Mesendoderm (in vitro differentiated cells): Measurements from ENCODE around the gene ANKRD13A.
"Not testable (repeated sequence)": the region's sequence is repeated elsewhere in the genome, so short reads cannot be mapped to it uniquely, and the experiment has no call there.

Source experiments
- DNase-seq: peaks from one replicate; pipeline ENCODE4 v3.0.0; 2013
- H2AK5ac ChIP-seq: 2 replicates; pipeline ENCODE4 v1.6.1; 2013; ENCODE audit warnings: low read length, inconsistent platforms
- H2BK120ac ChIP-seq: 2 replicates; pipeline ENCODE4 v1.6.1; 2013; ENCODE audit warnings: low read depth, mild to moderate bottlenecking, low read length, moderate library complexity, mixed read lengths
- H2BK15ac ChIP-seq: replicated peaks from 2 replicates; pipeline ENCODE4 v1.6.1; 2013; ENCODE audit warnings: low read depth, mild to moderate bottlenecking, moderate library complexity
- H2BK5ac ChIP-seq: 2 replicates; pipeline ENCODE4 v1.6.1; 2013; ENCODE audit warnings: low read length, inconsistent platforms
- H3K18ac ChIP-seq: 2 replicates; pipeline ENCODE4 v1.6.1; 2013; ENCODE audit warnings: mild to moderate bottlenecking, low read length, mixed read lengths
- H3K23ac ChIP-seq: one replicate; pipeline ENCODE4 v1.6.1; 2013; ENCODE audit warnings: low read length
- H3K27ac ChIP-seq: 2 replicates; pipeline ENCODE4 v1.5.1; 2013; ENCODE audit warnings: low read depth, mild to moderate bottlenecking, inconsistent platforms, low read length, moderate library complexity
- H3K27me3 ChIP-seq: 2 replicates; pipeline ENCODE4 v1.6.1; 2013; ENCODE audit warnings: low read length, control low read depth, mild to moderate bottlenecking, inconsistent platforms; ENCODE audit not compliant: insufficient read depth, poor library complexity
- H3K36me3 ChIP-seq: 2 replicates; pipeline ENCODE4 v1.6.1; 2013; ENCODE audit warnings: low read length, inconsistent platforms; ENCODE audit not compliant: control insufficient read depth, insufficient read depth
- H3K4ac ChIP-seq: one replicate; pipeline ENCODE4 v1.6.1; 2013; ENCODE audit warnings: low read depth, mild to moderate bottlenecking, low read length, moderate library complexity
- H3K4me1 ChIP-seq: 2 replicates; pipeline ENCODE4 v1.6.1; 2013; ENCODE audit warnings: low read depth, low read length, inconsistent platforms; ENCODE audit not compliant: control insufficient read depth
- H3K4me2 ChIP-seq: 2 replicates; pipeline ENCODE4 v1.6.1; 2013; ENCODE audit warnings: low read length
- H3K4me3 ChIP-seq: 2 replicates; pipeline ENCODE4 v1.5.1; 2013; ENCODE audit warnings: mild to moderate bottlenecking, low read length
- H3K56ac ChIP-seq: one replicate; pipeline ENCODE4 v1.6.1; 2013; ENCODE audit warnings: low read length
- H3K79me1 ChIP-seq: 2 replicates; pipeline ENCODE4 v1.6.1; 2013; ENCODE audit warnings: low read length, inconsistent platforms
- H3K79me2 ChIP-seq: 2 replicates; pipeline ENCODE4 v1.6.1; 2013; ENCODE audit warnings: mild to moderate bottlenecking, low read length; ENCODE audit not compliant: control insufficient read depth, insufficient read depth
- H3K9ac ChIP-seq: 2 replicates; pipeline ENCODE4 v1.6.1; 2013; ENCODE audit warnings: low read length, inconsistent platforms
- H4K5ac ChIP-seq: one replicate; pipeline ENCODE4 v1.6.1; 2013; ENCODE audit warnings: low read length
- H4K8ac ChIP-seq: one replicate; pipeline ENCODE4 v1.6.1; 2013; ENCODE audit warnings: low read depth, mild to moderate bottlenecking, control low read depth, low read length, moderate library complexity
- WGBS: extraction: QIAGEN DNeasy Blood & Tissue Kit; methylation state at CpG from one replicate; pipeline ENCODE4 v1.1.7; 2013; ENCODE audit warnings: low lambda C conversion rate, missing lambda C conversion rate; ENCODE audit not compliant: insufficient coverage; ENCODE audit errors: extremely low coverage; 5-methylcytosine and 5-hydroxymethylcytosine counted together

The ANKRD13A gene

GRCh38 chr12:110079477-110080400 is 80.5 kb downstream of the ANKRD13A start:
- Histone ChIP-seq H3K23ac (no peak overlapping the region), H3K4me1 (no peaks in the 10 kb centered on the region), H3K9ac (no peak overlapping the region), H2BK15ac (no peak overlapping the region), H3K27me3 (no peaks in the 10 kb centered on the region), H2AK5ac (no peak overlapping the region), H3K36me3 (no peaks in the 10 kb centered on the region), H3K79me2 (no peaks in the 10 kb centered on the region), H3K4me3 (no peak overlapping the region), H3K18ac (no peak overlapping the region), H3K79me1 (no peaks in the 10 kb centered on the region), H3K27ac (no peak overlapping the region), H3K4me2 (no peak overlapping the region), H2BK5ac (no peak overlapping the region), H3K4ac (no peak overlapping the region), H2BK120ac (no peak overlapping the region), H3K56ac (no peak overlapping the region), H4K5ac (no peak overlapping the region), H4K8ac (no peak overlapping the region)
- DNase-seq: no peak
- WGBS: no CpG with 5 or more reads among the region's 24 CpGs

- no peak overlapping the region for H3K56ac ChIP-seq
- H2BK5ac ChIP-seq: no peak overlapping the region
- H3K27me3 ChIP-seq: no peaks in the 10 kb centered on the region
- H3K9ac ChIP-seq: no peak overlapping the region
- no peak overlapping the region for H4K5ac ChIP-seq
- no peak overlapping the region for H2BK15ac ChIP-seq
- no peak overlapping the region for H3K4ac ChIP-seq
- no peak overlapping the region for H2BK120ac ChIP-seq
- H3K4me1 ChIP-seq: no peaks in the 10 kb centered on the region
- no peaks in the 10 kb centered on the region for H3K36me3 ChIP-seq
- H3K4me2 ChIP-seq: no peak overlapping the region
- no peak for DNase-seq
- no peak overlapping the region for H2AK5ac ChIP-seq
- H3K18ac ChIP-seq: no peak overlapping the region
- no peaks in the 10 kb centered on the region for H3K79me1 ChIP-seq
- no peak overlapping the region for H4K8ac ChIP-seq
- H3K4me3 ChIP-seq: no peak overlapping the region
- no peak overlapping the region for H3K23ac ChIP-seq
- H3K27ac ChIP-seq: no peak overlapping the region
- no peaks in the 10 kb centered on the region for H3K79me2 ChIP-seq
- no CpG with 5 or more reads among the region's 7 CpGs for WGBS
Measured at GRCh38 chr12:110080410-110080809, 81.2 kb downstream of the ANKRD13A start.

GRCh38 chr12:110084314-110085015 is 85.2 kb downstream of the ANKRD13A start:
- Histone ChIP-seq H3K36me3 (no peaks in the 10 kb centered on the region), H2BK5ac (no peak overlapping the region), H3K18ac (no peak overlapping the region), H3K4me3 (no peak overlapping the region), H4K8ac (no peak overlapping the region), H3K4me1 (no peaks in the 10 kb centered on the region), H3K4ac (no peak overlapping the region), H3K27ac (no peak overlapping the region), H3K27me3 (no peaks in the 10 kb centered on the region), H4K5ac (no peak overlapping the region), H3K9ac (no peak overlapping the region), H3K79me2 (no peaks in the 10 kb centered on the region), H3K23ac (no peak overlapping the region), H3K79me1 (no peaks in the 10 kb centered on the region), H3K56ac (no peak overlapping the region), H2BK15ac (no peak overlapping the region), H2AK5ac (no peak overlapping the region), H2BK120ac (no peak overlapping the region), H3K4me2 (no peak overlapping the region)
- DNase-seq: peak; percentile 13
- WGBS: no CpG with 5 or more reads among the region's 4 CpGs

GRCh38 chr12:110088216-110088615 is 89.0 kb downstream of the ANKRD13A start:
- H3K9ac ChIP-seq, DNase-seq, H3K79me1 ChIP-seq, H3K4me2 ChIP-seq, H3K56ac ChIP-seq, H3K36me3 ChIP-seq, H4K5ac ChIP-seq, H3K27me3 ChIP-seq, H3K23ac ChIP-seq, H2AK5ac ChIP-seq, H3K4me1 ChIP-seq, H3K4ac ChIP-seq, H3K27ac ChIP-seq, H2BK5ac ChIP-seq, H2BK15ac ChIP-seq, H3K79me2 ChIP-seq, H4K8ac ChIP-seq, H3K18ac ChIP-seq, H2BK120ac ChIP-seq, H3K4me3 ChIP-seq: not testable (repeated sequence)
- no CpG with 5 or more reads among the region's 6 CpGs for WGBS

GRCh38 chr12:110088936-110089335 is 89.7 kb downstream of the ANKRD13A start:
- H3K9ac ChIP-seq: no peak overlapping the region
- no peak overlapping the region for H2AK5ac ChIP-seq
- no peak for DNase-seq
- no peak overlapping the region for H4K8ac ChIP-seq
- no peak overlapping the region for H2BK120ac ChIP-seq
- no peaks in the 10 kb centered on the region for H3K79me2 ChIP-seq
- no peak overlapping the region for H3K27ac ChIP-seq
- H4K5ac ChIP-seq: no peak overlapping the region
- no peak overlapping the region for H2BK15ac ChIP-seq
- H3K18ac ChIP-seq: no peak overlapping the region
- H2BK5ac ChIP-seq: no peak overlapping the region
- H3K4me2 ChIP-seq: no peak overlapping the region
- no peak overlapping the region for H3K56ac ChIP-seq
- no peak overlapping the region for H3K23ac ChIP-seq
- H3K4me1 ChIP-seq: no peaks in the 10 kb centered on the region
- H3K79me1 ChIP-seq: no peaks in the 10 kb centered on the region
- H3K36me3 ChIP-seq: no peaks in the 10 kb centered on the region
- H3K4me3 ChIP-seq: no peak overlapping the region
- H3K4ac ChIP-seq: no peak overlapping the region
- WGBS: no CpG with 5 or more reads among the region's 5 CpGs
- no peaks in the 10 kb centered on the region for H3K27me3 ChIP-seq
